Measurements from ENCODE around the gene KCNH2. TPM values are rescaled to one million over a fixed set of nuclear protein-coding genes. Genes with fewer than 3 reads are reported as not detected.

KCNH2 gene
- total and polyA plus RNA-seq, 8 donors: 4.0 to 77.7 (median 7.3) TPM

- peak in 1 of 2 donors; percentile 83 for DNase-seq
- Histone ChIP-seq H3K36me3 (no peaks in the 10 kb centered on the region), H3K4me1 (peaks cover 4 to 31% (median 21%) of the 10 kb centered on the region in 4 donors), H3K27me3 (peaks cover 0 to 31% (median 22%) of the 10 kb centered on the region in 3 donors), H3K9me3 (peaks cover 7 to 21% (median 14%) of the 10 kb centered on the region in 4 donors), H3K27ac (peak overlapping the region in 3 of 5 donors; percentile 49 to 62 (median 53)), H3K4me3 (no peak overlapping the region)
- TF ChIP-seq EP300 (IDR thresholded peaks at IDR 0.05): no peak
- no peak for TF ChIP-seq POLR2A (IDR thresholded peaks at IDR 0.05)
- no peak for TF ChIP-seq POLR2AphosphoS5 (IDR thresholded peaks at IDR 0.05)
- no peak for TF ChIP-seq CTCF (IDR thresholded peaks at IDR 0.05)
- WGBS, 5 donors: 31 to 63% (median 48%) methylated on average over 5 of the region's 5 CpGs
- intact Hi-C loops (cut with DNase I; ENCODE audit: low total_unique reads): no loop called here
Observed at GRCh38 chr7:150992833-150993302, 14.7 kb upstream of the KCNH2 start.

GRCh38 chr7:150992051-150992640 is 14.0 kb upstream of the KCNH2 start:
- TF ChIP-seq POLR2AphosphoS5 (IDR thresholded peaks at IDR 0.05) (no peak), POLR2A (IDR thresholded peaks at IDR 0.05) (no peak), EP300 (IDR thresholded peaks at IDR 0.05) (no peak), CTCF (IDR thresholded peaks at IDR 0.05) (no peak)
- intact Hi-C loops (cut with DNase I; ENCODE audit: low total_unique reads): no loop called here
- 73 to 80% (median 78%) methylated on average over 6 of the region's 6 CpGs for WGBS, 5 donors
- Histone ChIP-seq H3K9me3 (peaks cover 7 to 21% (median 14%) of the 10 kb centered on the region in 4 donors), H3K36me3 (no peaks in the 10 kb centered on the region), H3K4me3 (no peak overlapping the region), H3K27ac (peak overlapping the region in 3 of 5 donors; percentile 49 to 62 (median 53)), H3K4me1 (peaks cover 4 to 28% (median 21%) of the 10 kb centered on the region in 4 donors), H3K27me3 (peaks cover 0 to 32% (median 22%) of the 10 kb centered on the region in 3 donors)
- DNase-seq: no peak

- 76 to 85% (median 82%) methylated on average over 12 of the region's 12 CpGs for WGBS, 5 donors
- peaks cover 7 to 21% (median 14%) of the 10 kb centered on the region in 4 donors for H3K9me3 ChIP-seq
- no peak for TF ChIP-seq POLR2AphosphoS5 (IDR thresholded peaks at IDR 0.05)
- no peak for TF ChIP-seq CTCF (IDR thresholded peaks at IDR 0.05)
- no peak for TF ChIP-seq POLR2A (IDR thresholded peaks at IDR 0.05)
- no peak for TF ChIP-seq EP300 (IDR thresholded peaks at IDR 0.05)
- peaks cover 0 to 29% (median 13%) of the 10 kb centered on the region in 3 donors for H3K27me3 ChIP-seq
- H3K36me3 ChIP-seq: no peaks in the 10 kb centered on the region
- H3K4me3 ChIP-seq: no peak within 1 kb of the TSS
- intact Hi-C loops (cut with DNase I; ENCODE audit: low total_unique reads): no loop called here
- H3K4me1 ChIP-seq: peaks cover 4 to 31% (median 21%) of the 10 kb centered on the region in 4 donors
- DNase-seq: no peak
- H3K27ac ChIP-seq: peak within 1 kb of the TSS in 2 of 5 donors; percentile 53 to 66
Observed at GRCh38 chr7:150990416-150991186, 12.5 kb upstream of the KCNH2 start, which contains the start of gene NOS3. NOS3 (plus strand) TSS chr7:150991017; CDS start chr7:150993804, 2,787 bp downstream.

GRCh38 chr7:150989456-150989855 is 11.3 kb upstream of the KCNH2 start:
- Histone ChIP-seq H3K4me3 (no peak overlapping the region), H3K27ac (peak overlapping the region in 4 of 5 donors; percentile 53 to 73 (median 66)), H3K27me3 (peaks cover 0 to 29% (median 13%) of the 10 kb centered on the region in 3 donors), H3K36me3 (no peaks in the 10 kb centered on the region), H3K9me3 (peaks cover 7 to 21% (median 14%) of the 10 kb centered on the region in 4 donors), H3K4me1 (peaks cover 4 to 31% (median 20%) of the 10 kb centered on the region in 4 donors)
- no peak for TF ChIP-seq POLR2AphosphoS5 (IDR thresholded peaks at IDR 0.05)
- no peak for TF ChIP-seq CTCF (IDR thresholded peaks at IDR 0.05)
- no peak for TF ChIP-seq POLR2A (IDR thresholded peaks at IDR 0.05)
- TF ChIP-seq EP300 (IDR thresholded peaks at IDR 0.05): no peak
- intact Hi-C loops (cut with DNase I; ENCODE audit: low total_unique reads): loop anchor here (5.0 kb wide), 1 partner anchor 92 kb away; no protein-coding TSS in a partner anchor
- peak in 1 of 2 donors; percentile 64 for DNase-seq
- WGBS, 5 donors: 48 to 67% (median 66%) methylated on average over 7 of the region's 7 CpGs

Measured in stomach (tissue), 9 donors.